Measurements from ENCODE around the gene DLG2.

DNA sequence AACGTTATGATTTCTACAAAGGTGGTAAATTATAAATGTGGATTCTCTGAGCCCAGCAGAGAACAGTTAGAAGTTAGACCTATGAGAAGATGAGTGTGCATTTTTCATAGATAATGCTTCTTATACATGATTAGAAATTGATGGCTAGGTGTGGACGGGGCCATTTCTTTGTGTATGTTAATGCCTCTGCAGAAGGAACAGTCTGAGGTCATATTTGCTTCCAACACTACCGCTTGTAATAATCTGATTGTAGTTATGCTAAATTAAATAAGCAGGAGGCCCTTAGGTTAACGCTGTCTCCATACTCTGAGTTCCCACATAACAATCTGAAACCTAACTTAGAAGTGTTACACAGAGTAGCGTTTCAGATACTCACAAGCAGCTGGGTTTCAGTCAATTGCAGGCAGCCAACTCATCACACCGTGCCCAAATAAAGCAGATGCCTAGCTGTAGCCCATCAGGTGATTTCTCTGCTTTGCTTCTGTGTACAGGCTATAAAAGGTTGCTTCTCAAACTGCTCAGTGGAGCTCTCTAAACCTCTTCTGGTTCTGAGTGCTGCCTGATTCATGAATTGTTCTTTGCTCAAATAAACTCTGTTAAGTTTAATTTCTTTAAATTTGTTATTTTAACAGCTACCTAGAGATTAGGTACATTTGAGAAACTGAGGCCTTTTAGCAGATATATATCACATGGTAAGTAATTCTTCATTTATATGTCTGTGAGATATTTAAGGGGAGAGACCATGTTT is 1702.2 kb downstream of the DLG2 start:
- TF ChIP-seq, protein P1, sequence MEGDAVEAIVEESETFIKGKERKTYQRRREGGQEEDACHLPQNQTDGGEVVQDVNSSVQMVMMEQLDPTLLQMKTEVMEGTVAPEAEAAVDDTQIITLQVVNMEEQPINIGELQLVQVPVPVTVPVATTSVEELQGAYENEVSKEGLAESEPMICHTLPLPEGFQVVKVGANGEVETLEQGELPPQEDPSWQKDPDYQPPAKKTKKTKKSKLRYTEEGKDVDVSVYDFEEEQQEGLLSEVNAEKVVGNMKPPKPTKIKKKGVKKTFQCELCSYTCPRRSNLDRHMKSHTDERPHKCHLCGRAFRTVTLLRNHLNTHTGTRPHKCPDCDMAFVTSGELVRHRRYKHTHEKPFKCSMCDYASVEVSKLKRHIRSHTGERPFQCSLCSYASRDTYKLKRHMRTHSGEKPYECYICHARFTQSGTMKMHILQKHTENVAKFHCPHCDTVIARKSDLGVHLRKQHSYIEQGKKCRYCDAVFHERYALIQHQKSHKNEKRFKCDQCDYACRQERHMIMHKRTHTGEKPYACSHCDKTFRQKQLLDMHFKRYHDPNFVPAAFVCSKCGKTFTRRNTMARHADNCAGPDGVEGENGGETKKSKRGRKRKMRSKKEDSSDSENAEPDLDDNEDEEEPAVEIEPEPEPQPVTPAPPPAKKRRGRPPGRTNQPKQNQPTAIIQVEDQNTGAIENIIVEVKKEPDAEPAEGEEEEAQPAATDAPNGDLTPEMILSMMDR (IDR thresholded peaks at IDR 0.05 in 4 of 5, conservative IDR thresholded peaks at IDR 0.05 in 1 of 5), result no peak
- TF ChIP-seq POLR2A (IDR thresholded peaks at IDR 0.05), result no peak
